ENCODE measurements around the gene WNT2B.

DNA sequence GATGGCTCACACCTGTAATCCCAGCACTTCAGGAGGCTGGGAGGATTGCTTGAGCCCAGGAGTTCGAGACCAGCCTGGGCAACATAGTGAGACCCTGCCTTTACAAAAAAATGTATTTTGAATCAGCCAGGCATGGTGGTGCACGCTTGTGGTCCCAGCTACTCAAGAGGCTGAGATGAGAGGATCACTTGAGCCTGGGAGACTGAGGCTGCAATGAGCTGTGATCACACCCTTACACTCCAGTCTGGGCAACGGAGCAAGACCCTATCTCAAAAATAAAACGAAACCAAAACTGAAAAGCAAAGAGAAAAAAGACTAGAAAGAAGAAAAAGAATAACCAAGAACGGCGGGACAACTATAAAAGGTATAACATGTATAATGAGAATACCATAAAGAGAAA is 15.4 kb upstream of the WNT2B start:
- TF ChIP-seq OVOL2 (CRISPR knock-in tag; IDR thresholded peaks at IDR 0.05; ENCODE audit: borderline replicate concordance) (no peak), ELF4 (CRISPR knock-in tag; IDR thresholded peaks at IDR 0.05; ENCODE audit: low read depth) (no peak), ETV6 (CRISPR knock-in tag; IDR thresholded peaks at IDR 0.05) (no peak), FOXP1 (CRISPR knock-in tag; IDR thresholded peaks at IDR 0.05; ENCODE audit: borderline replicate concordance) (no peak)

Data from WTC11 (cell line).